Ecto neural progenitor cell (in vitro differentiated cells): ENCODE data around the gene CD2BP2.
"Not testable (repeated sequence)": the region's sequence is repeated elsewhere in the genome, so short reads cannot be mapped to it uniquely, and the experiment has no call there.

Source experiments
- DNase-seq: peaks from one replicate; pipeline ENCODE4 v3.0.0-alpha.2; 2018; ENCODE audit warnings: low spot score

CD2BP2 gene

GRCh38 chr16:30358990-30359870 lies 4.1 kb upstream of the CD2BP2 start:
- DNase-seq = no peak

DNA sequence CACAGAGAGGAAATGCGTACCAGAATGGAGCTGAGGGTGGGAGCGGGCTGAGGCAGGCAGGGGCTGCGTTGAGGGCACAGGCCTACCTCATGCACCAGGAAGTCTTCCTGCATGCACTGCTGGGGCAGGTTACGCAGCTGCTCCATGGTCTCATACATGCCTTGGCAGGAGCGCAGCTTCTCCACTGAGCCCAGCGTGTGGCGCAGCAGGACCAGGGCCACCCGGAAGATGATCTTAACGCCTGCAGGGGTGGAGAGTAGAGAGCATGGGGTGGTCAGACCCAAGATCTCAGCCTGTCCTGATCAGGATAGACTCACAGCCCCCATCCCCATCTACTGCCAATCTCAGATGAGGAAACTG lies 3.4 kb upstream of the CD2BP2 start:
- DNase-seq = no peak

GRCh38 chr16:30357715-30358576 lies 2.8 kb upstream of the CD2BP2 start:
- no peak for DNase-seq

GRCh38 chr16:30357085-30357714 lies 2.1 kb upstream of the CD2BP2 start:
- no peak for DNase-seq

- DNase-seq = no peak
These were observed 1.4 kb upstream of the CD2BP2 start for GRCh38 chr16:30356401-30357084.

DNA sequence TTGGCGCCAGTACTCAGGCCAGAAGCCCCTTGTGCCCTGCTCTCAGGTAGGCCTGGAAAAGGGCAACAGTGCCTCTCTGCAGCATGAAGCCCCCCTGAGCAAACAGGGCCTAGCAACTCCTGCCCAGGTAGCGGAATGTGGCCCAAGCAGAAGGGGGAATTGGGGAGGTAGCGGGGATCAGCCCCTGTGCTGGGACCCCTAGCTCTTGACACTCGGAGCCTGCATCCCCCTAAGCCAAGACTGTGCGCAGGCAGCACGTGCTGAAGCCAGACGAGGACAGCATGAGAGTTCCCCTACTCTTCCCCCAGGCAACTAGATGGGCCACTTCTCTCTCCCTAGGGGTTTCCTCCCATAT lies 823 bp upstream of the CD2BP2 start:
- no peak for DNase-seq

DNA sequence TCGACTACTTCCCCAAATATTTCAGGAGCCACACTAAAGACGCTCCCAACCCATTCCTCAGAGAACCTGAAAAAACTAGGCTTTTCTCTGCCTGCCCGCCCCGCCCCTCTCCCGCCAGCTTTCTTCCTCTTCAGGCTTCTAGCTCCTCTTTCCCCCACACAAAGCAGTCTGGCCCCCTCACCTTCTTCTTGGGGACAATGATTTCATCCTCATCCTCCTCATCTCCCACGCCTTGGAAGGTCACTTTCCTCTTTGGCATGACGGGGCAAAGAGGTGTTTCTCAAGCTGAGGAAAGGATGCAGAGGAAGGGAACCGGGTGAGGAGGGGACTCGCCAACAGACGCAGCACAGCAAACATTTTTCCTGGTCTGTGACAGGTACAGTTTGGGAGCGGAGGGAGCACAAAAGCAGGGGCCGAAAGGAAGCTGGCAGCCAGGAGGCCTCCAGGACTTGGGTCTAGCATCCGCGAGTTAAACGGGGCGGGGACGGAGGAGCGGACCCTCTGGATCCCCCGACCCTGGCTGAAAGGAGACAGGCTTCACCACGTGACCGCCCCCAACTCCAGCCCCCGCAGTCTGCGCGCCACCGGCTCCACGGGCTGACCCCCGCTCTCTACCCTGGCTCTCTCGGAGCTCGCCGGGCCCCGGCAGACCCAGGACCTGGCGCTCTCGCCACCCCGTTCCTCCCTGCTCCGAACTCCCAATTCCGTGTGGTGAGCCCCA lies 525 bp downstream of the CD2BP2 start:
- no peak for DNase-seq

- no peak for DNase-seq
These were observed 1.5 kb downstream of the CD2BP2 start for GRCh38 chr16:30353438-30354129.

DNA sequence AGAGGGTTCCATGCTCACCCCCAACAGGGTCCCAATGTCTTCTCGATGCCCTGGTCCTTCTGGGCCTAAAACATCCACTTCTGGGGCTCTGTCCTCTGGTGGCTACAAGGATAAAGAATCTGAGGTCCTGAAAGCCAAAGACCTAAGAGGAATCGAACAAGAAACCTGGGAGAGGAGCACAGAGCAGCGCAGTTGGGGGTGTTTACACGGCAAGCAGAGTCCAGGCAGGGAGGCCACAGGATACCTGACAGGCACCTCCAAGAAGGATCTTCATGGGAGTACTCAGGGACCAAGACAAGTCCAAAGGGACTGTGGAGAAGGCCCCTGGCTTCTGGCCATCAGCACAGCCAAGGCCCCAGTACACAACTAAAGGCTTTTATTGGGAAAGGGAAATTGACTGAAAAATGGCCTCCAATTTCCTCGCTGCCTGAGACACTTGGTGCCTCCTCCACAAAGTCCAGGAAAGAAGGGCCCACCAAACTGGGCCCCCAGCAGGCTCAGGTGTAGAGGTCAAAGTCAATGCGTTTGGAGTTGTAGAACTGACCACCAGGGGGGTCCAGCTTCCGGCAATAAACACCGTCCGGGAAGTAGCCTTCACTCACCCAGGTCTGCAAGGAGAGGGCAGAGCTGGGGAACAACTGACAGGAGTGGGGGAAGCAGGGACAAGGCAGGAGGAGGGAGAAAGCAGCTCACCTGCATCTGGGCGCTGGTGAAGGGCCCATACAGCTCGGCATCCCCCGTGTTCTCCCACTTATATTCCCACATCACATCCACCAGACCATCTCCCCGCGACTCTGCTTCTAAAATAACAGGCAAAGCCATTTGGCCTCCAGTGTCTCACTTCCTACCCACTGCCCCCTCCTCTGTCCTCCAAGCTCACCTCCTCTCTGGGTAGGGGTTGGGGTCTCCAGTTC lies 2.4 kb downstream of the CD2BP2 start:
- no peak for DNase-seq

GRCh38 chr16:30351586-30352419 lies 3.3 kb downstream of the CD2BP2 start:
- DNase-seq = no peak

- DNase-seq = no peak
These were observed 4.1 kb downstream of the CD2BP2 start for GRCh38 chr16:30351001-30351441.

GRCh38 chr16:30350134-30350871 lies 4.8 kb downstream of the CD2BP2 start:
- no peak for DNase-seq

DNA sequence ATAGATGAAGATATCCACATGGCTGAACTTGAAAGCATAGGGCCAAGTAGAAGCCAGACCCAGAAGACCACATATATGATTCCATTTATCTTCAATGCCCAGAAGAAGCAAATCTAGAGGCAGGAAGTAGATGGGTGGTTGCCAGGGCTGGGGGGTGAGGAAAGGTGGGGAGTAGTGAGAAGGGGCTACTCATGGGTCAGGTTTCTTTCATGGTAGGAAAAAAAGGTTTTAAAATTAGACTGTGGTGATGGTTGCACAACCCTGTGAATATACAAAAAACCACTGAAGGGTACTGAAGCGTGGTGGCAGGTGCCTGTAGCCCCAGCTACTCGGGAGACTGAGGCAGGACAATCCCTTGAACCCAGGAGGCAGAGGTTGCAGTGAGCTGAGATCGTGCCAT lies 5.4 kb downstream of the CD2BP2 start:
- no peak for DNase-seq

DNA sequence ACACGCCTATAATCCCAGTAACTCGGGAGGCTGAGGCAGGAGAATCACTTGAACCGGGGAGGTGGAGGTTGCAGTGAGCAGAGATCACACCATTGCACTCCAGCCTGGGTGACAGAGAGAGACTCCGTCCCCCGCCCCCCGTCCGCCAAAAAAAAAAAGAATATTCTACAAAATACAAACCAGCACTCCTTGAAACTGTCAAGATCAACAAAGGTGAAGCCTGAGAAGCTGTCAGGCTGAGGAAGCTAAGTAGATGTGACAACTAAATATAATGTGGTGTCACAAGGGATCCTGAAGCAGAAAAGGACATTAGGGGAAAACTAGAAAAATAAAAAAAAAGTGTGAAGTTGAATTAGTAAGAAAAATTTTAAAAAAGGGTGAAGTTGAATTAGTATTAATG lies 6.2 kb downstream of the CD2BP2 start:
- DNase-seq = no peak

DNA sequence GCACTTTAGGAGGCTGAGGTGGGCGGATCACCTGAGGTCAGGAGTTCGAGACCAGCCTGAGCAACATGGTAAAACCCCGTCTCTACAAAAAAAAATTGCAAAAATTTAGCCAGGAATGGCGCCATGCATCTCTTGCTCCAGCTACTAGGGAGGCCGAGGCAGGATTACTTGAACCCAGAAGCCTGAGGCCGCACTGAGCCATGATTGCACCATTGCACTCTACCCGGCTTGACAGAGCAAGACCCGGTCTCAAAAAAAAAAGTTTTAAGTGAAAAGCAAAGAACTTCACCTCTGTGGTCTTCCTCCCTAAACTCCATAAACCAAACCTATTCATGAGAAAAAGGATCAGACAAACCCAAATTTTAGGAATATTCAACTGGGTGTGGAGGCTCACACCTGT lies 7.0 kb downstream of the CD2BP2 start:
- DNase-seq = no peak

- no peak for DNase-seq
These were observed 8.8 kb downstream of the CD2BP2 start for GRCh38 chr16:30346286-30346685.

DNA sequence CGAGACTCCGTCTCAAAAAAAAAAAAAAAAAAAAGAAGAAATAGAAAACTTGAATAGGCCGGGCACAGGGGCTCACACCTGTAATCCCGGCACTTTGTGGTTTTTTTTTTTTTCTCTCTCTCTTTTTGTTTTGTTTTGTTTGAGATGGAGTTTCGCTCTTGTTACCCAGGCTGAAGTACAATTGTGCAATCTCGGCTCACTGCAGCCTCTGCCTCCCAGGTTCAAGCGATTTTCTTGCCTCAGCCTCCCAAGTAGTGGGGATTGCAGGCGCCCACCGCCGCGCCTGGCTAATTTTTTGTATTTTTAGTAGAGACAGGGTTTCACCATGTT lies 11.7 kb downstream of the CD2BP2 start:
- DNase-seq = not testable (repeated sequence)

DNA sequence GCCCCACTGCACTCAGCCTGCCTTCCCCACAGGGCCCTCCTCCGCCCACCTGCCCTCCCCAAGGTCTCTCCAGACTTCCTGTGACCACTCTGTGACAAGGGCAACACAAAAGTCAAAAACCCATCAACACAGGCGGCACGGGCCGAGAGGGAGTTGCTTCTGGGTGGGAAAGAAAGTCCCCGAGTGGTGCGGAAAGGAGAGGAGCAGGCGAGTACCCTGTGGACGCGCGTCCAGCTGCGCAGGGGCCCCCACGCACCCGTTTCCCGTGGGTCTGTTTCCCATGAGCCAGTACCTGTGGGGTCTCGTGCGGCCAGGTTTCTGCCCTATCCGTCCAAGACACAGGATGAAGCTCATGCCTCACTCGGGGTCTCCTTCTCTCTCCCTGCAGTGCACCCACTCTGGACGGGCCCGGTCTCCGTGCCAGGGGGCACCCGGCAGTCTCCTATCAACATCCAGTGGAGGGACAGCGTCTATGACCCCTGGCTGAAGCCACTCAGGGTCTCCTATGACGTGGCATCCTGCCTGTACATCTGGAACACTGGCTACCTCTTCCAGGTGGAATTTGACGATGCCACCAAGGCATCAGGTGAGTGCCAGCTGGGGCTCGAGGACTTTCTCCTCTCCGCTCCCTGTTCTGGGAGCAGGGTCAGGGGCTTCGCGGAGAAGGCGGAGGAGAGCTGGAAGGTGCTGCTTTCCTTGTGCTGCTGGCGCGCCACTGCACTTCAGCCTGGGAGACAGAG lies 12.2 kb downstream of the CD2BP2 start:
- DNase-seq = no peak
